Esophagus muscularis mucosa (tissue), 3 donors: ENCODE results near the gene GJC1.

Experiments
- CTCF ChIP-seq, 3 experiments: fragments of 200-600 bp in 2 of 3; fragments of 450-650 bp in 1 of 3; sonication (generic) in 2 of 3; IDR thresholded peaks; one replicate each; pipeline ENCODE4 v1.5.1; 2017 to 2019; ENCODE audit warnings: antibody characterized with exemption in 3 of 3, mild to moderate bottlenecking in 2 of 3, moderate library complexity in 1 of 3
- POLR2A ChIP-seq: fragments of 450-650 bp; IDR thresholded peaks from one replicate; pipeline ENCODE4 v1.6.1; 2017; ENCODE audit warnings: antibody characterized with exemption, moderate library complexity, mild to moderate bottlenecking, low read depth
- POLR2AphosphoS5 ChIP-seq, 2 donors: sonication (generic); formaldehyde crosslinking; IDR thresholded peaks; one replicate each; pipeline ENCODE4 v1.6.1; 2017; ENCODE audit warnings: antibody characterized with exemption in 2 of 2

GRCh38 chr17:44864831-44865230 is 34.7 kb upstream of the GJC1 start:
- TF ChIP-seq CTCF (IDR thresholded peaks at IDR 0.05) (no peak), POLR2A (no peak), POLR2AphosphoS5 (IDR thresholded peaks at IDR 0.05) (no peak)
